Naive thymus-derived CD4-positive, alpha-beta T cell (primary cell): Measurements from ENCODE around the gene KCNH1. TPM values are rescaled to one million over a fixed set of nuclear protein-coding genes. Genes with fewer than 3 reads are reported as not detected.

ENCODE experiments used
- ATAC-seq: fragments of 150-1000 bp; cut with Tn5 transposase; 2 replicates; pipeline ENCODE4 v1.10.0; 2021; ENCODE audit warnings: mild to moderate bottlenecking, moderate library complexity
- CTCF ChIA-PET: fragments of 350-600 bp; sonication (Branson Sonifier 250); formaldehyde crosslinking; loops from one replicate; lab custom pipeline; 2021; ENCODE audit warnings: antibody characterized with exemption; lab: Charles Lee
- POLR2A ChIA-PET: fragments of 350-600 bp; sonication (Branson Sonifier 250); formaldehyde crosslinking; loops from one replicate; lab custom pipeline; 2021; ENCODE audit warnings: antibody characterized with exemption, inconsistent platforms; lab: Charles Lee
- DNase-seq, 9 donors: peaks; one replicate each; pipeline versions ENCODE4 v3.0.0 to v3.0.0-alpha.2; 2020 to 2022; ENCODE audit warnings: mixed read lengths in 1 of 9
- H3K27ac ChIP-seq: one replicate; pipeline ENCODE4 v1.7.0; 2013; ENCODE audit warnings: mild to moderate bottlenecking, low read depth, low read length, moderate library complexity
- H3K27me3 ChIP-seq, 2 donors: one replicate each; pipeline ENCODE4 v1.7.0; 2013; ENCODE audit warnings: low read length in 2 of 2, mild to moderate bottlenecking in 2 of 2, moderate library complexity in 2 of 2; ENCODE audit not compliant: control insufficient read depth in 2 of 2, insufficient read depth in 2 of 2
- H3K36me3 ChIP-seq, 3 experiments: 1 replicate in 2 of 3; 2 replicates in 1 of 3; pipeline ENCODE4 v1.7.0; 2013; ENCODE audit warnings: low read length in 3 of 3, mild to moderate bottlenecking in 3 of 3, moderate library complexity in 1 of 3; ENCODE audit not compliant: insufficient read depth in 3 of 3, control insufficient read depth in 2 of 3
- H3K4me1 ChIP-seq, 2 donors: one replicate each; pipeline ENCODE4 v1.7.0; 2013; ENCODE audit warnings: low read length in 2 of 2, mild to moderate bottlenecking in 2 of 2, moderate library complexity in 1 of 2; ENCODE audit not compliant: control insufficient read depth in 2 of 2, insufficient read depth in 2 of 2
- H3K4me3 ChIP-seq: 2 replicates; pipeline ENCODE4 v1.7.0; 2013; ENCODE audit warnings: mild to moderate bottlenecking, low read length
- H3K9me3 ChIP-seq, 3 experiments: 1 replicate in 2 of 3; 2 replicates in 1 of 3; pipeline ENCODE4 v1.7.0; 2013; ENCODE audit warnings: low read length in 3 of 3; ENCODE audit not compliant: control insufficient read depth in 2 of 3
- H3K27ac Mint-ChIP-seq, 9 donors: one replicate each; pipeline ENCODE4 v1.8.0; 2020 to 2022; ENCODE audit warnings: mixed read lengths in 9 of 9, mild to moderate bottlenecking in 8 of 9, moderate library complexity in 5 of 9, inconsistent platforms in 2 of 9
- H3K27me3 Mint-ChIP-seq, 5 donors: one replicate each; pipeline ENCODE4 v1.8.0; 2021 to 2022; ENCODE audit warnings: mixed read lengths in 5 of 5, mild to moderate bottlenecking in 1 of 5
- H3K36me3 Mint-ChIP-seq, 5 donors: one replicate each; pipeline ENCODE4 v1.8.0; 2020 to 2022; ENCODE audit warnings: mixed read lengths in 5 of 5, mild to moderate bottlenecking in 3 of 5, inconsistent platforms in 1 of 5
- H3K4me1 Mint-ChIP-seq, 7 donors: one replicate each; pipeline ENCODE4 v1.8.0; 2020 to 2022; ENCODE audit warnings: mixed read lengths in 7 of 7, mild to moderate bottlenecking in 3 of 7, inconsistent platforms in 1 of 7
- H3K4me3 Mint-ChIP-seq, 10 donors: one replicate each; pipeline ENCODE4 v1.8.0; 2020 to 2022; ENCODE audit warnings: mild to moderate bottlenecking in 10 of 10, mixed read lengths in 10 of 10, moderate library complexity in 6 of 10, inconsistent platforms in 2 of 10
- H3K9me3 Mint-ChIP-seq, 11 donors: one replicate each; pipeline ENCODE4 v1.8.0; 2020 to 2022; ENCODE audit warnings: mixed read lengths in 11 of 11, mild to moderate bottlenecking in 4 of 11, inconsistent platforms in 1 of 11, moderate library complexity in 1 of 11
- intact Hi-C, 2 donors: fragments of 100-400 bp; cut with micrococcal nuclease; formaldehyde crosslinking; loops; one replicate each; pipeline ENCODE4 v1.15.1; 2023
- polyA plus RNA-seq, 2 donors: library from polyadenylated mRNA; unstranded; fragments of 300-500 nt; fragmentation: Illumina TruSeq; gene quantifications; one replicate each; pipeline ENCODE4 v1.2.3, GENCODE V29; 2021
- total RNA-seq, 6 experiments: library from RNA in 5 of 6; stranded (reverse) in 5 of 6; gene quantifications; 1 replicate in 5 of 6; 2 replicates in 1 of 6; pipeline ENCODE4 v1.2.3 and lab custom pipeline; 2021 to 2026

The KCNH1 gene
- total and polyA plus RNA-seq, 7 experiments from 2014 or later, result not detected

DNA sequence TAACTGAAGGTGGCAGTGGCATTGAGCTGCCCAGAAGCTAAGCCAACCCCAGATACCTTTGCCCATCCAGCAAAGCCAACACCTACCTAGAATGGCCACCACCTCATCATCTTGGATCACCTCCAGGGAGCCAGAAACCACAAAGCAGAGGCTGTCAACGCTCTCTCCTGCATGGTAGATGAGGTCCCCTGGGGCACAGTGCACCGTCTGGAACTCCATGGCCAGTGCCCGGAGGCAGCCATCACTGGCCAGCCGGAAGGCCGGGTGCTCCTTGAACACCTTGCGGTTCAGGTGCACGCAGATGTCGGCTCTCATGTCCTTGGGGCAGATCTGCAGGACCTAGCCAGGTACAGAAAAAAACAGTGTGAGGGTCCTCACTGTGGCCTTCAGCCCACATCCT, 336.5 kb downstream of the KCNH1 start:
- ChIA-PET CTCF (no interaction called here), POLR2A (no interaction called here)
- Histone ChIP-seq H3K27me3 (no peaks in the 10 kb centered on the region), H3K4me3 (no peak overlapping the region), H3K4me1 (no peaks in the 10 kb centered on the region), H3K27ac (no peak overlapping the region), H3K36me3 (no peaks in the 10 kb centered on the region), H3K9me3 (no peaks in the 10 kb centered on the region)
- H3K36me3 Mint-ChIP-seq, result no peaks in the 10 kb centered on the region
- no peak for DNase-seq
- no peak overlapping the region for H3K4me3 Mint-ChIP-seq
- H3K9me3 Mint-ChIP-seq, result peaks cover 0 to 4% (median 0%) of the 10 kb centered on the region in 11 donors
- ATAC-seq, result no peak
- intact Hi-C loops, result no loop called here
- no peak overlapping the region for H3K27ac Mint-ChIP-seq
- H3K4me1 Mint-ChIP-seq, result no peaks in the 10 kb centered on the region
- H3K27me3 Mint-ChIP-seq, result peaks cover 3 to 33% (median 13%) of the 10 kb centered on the region in 5 donors

DNA sequence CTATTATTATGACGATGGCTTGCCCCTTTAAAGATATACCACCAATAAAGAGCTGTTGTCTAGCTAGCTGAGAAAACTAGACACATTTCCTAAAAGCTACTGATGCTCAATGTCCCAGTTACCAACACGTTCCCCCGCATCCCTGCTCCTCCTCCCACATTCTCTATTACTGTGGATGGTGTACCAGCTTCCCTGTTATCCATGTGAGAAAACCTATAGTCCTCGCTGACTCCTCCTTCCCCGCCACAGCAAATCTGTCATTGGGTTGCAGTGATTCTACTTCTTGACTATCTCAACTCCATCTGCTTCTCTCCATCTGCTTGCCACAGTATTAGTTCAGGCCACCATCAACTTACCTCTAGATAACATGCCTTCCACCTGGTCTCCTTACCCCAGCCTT, 337.5 kb downstream of the KCNH1 start:
- DNase-seq, result no peak
- Mint-ChIP-seq H3K27me3 (peaks cover 3 to 36% (median 21%) of the 10 kb centered on the region in 5 donors), H3K9me3 (peaks cover 0 to 4% (median 0%) of the 10 kb centered on the region in 11 donors), H3K4me3 (no peak overlapping the region), H3K27ac (no peak overlapping the region), H3K4me1 (no peaks in the 10 kb centered on the region), H3K36me3 (no peaks in the 10 kb centered on the region)
- Histone ChIP-seq H3K9me3 (no peaks in the 10 kb centered on the region), H3K4me3 (no peak overlapping the region), H3K27me3 (no peaks in the 10 kb centered on the region), H3K4me1 (no peaks in the 10 kb centered on the region), H3K36me3 (no peaks in the 10 kb centered on the region), H3K27ac (no peak overlapping the region)
- intact Hi-C loops, result no loop called here
- no peak for ATAC-seq
- CTCF ChIA-PET, result no interaction called here
- POLR2A ChIA-PET, result no interaction called here

DNA sequence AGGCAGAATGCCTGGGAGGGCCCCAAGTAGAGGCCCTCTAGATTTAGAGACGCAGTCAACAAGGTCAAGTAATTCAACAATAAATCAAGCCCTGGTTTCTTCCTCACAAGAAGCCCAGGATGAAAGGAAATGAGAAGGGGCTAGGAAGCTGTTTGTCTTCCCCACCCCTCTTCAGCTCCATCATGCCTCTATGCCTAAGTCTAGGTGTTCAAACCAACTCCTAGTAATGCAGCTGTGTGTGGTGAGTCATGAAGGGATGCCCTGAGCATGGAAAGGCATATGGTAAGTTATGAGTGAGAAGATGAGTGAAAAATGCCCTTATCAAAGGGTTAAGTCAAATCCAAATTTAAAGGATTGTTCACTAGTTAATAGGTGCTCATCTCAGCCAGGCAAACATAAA, 339.5 kb downstream of the KCNH1 start:
- ATAC-seq, result no peak
- Mint-ChIP-seq H3K4me3 (no peak overlapping the region), H3K36me3 (peaks cover 0 to 1% (median 0%) of the 10 kb centered on the region in 5 donors), H3K27ac (no peak overlapping the region), H3K4me1 (peaks cover 0 to 10% (median 0%) of the 10 kb centered on the region in 7 donors), H3K9me3 (peaks cover 0 to 7% (median 2%) of the 10 kb centered on the region in 11 donors), H3K27me3 (peaks cover 3 to 36% (median 32%) of the 10 kb centered on the region in 5 donors)
- POLR2A ChIA-PET, result no interaction called here
- intact Hi-C loops, result no loop called here
- no peak for DNase-seq
- CTCF ChIA-PET, result no interaction called here
- H3K36me3 ChIP-seq, result no peaks in the 10 kb centered on the region
- no peaks in the 10 kb centered on the region for H3K9me3 ChIP-seq
- H3K4me3 ChIP-seq, result no peak overlapping the region
- no peaks in the 10 kb centered on the region for H3K4me1 ChIP-seq
- no peak overlapping the region for H3K27ac ChIP-seq
- no peaks in the 10 kb centered on the region for H3K27me3 ChIP-seq

DNA sequence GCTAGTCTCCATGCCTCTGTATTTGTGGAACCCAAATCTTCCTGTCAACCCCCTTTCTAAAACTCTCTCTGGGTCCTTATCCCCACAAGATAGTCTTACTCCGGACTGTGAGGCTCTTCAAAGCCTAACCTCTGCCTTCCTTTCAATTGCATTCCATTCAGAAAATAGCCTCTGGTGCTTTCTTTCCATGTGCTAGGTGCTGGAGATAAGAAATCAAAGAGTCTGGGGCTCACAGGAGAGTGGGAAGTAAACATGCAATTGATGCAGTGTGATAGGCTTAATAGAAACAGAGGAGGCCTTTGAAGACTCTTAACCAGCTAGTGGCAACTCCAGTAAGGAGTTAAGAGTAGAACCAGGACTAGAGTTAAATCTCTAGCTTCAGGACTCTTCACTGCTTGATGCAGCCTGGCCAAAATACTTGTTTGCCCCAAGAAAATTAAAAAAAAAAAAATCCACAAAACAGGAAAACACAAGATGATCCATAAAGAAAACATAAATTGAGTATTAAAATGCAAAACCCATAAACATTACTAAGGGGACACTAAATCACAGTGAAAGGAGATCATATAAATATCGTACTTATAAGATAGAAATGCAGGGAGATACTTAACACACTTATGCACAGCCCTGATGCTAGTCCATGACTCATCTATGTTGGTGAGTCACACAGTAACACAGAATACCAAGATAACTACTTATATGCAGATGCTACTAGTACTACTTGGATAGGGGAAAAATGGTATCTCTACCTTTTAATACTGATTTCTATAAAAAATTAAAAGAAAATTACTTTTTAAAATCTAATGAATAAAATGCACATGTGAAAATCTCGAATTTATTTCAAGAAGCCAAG, 341.5 kb downstream of the KCNH1 start:
- Mint-ChIP-seq H3K9me3 (peaks cover 0 to 7% (median 2%) of the 10 kb centered on the region in 11 donors), H3K27ac (no peak overlapping the region)

DNA sequence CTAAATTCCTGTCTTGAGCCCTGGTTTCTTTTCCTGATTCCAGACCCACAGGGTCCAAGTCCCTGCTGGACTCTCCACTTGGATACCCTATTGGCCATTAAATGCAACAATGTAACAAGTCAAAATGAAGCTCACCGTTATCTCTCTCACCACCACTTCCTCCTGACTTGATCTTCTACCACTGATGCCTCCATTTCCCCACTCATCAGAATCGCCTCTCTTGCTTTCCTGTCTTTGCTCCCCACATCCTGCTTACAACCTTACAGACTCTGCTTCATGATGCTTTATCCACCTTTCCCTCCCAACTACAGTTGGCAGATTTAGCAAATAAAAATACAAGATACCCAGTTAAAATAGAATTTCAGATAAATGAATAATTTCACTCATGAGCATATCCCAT, 343.8 kb downstream of the KCNH1 start:
- CTCF ChIA-PET, result no interaction called here
- no peak overlapping the region for H3K4me3 ChIP-seq
- H3K9me3 ChIP-seq, result no peaks in the 10 kb centered on the region
- H3K4me1 ChIP-seq, result no peaks in the 10 kb centered on the region
- ATAC-seq, result no peak
- no peak for DNase-seq
- Mint-ChIP-seq H3K36me3 (peaks cover 0 to 1% (median 0%) of the 10 kb centered on the region in 5 donors), H3K9me3 (peaks cover 0 to 4% (median 0%) of the 10 kb centered on the region in 11 donors), H3K4me3 (no peak overlapping the region), H3K27me3 (peaks cover 8 to 35% (median 30%) of the 10 kb centered on the region in 5 donors), H3K4me1 (peaks cover 0 to 10% (median 0%) of the 10 kb centered on the region in 7 donors), H3K27ac (no peak overlapping the region)
- intact Hi-C loops, result no loop called here
- no peaks in the 10 kb centered on the region for H3K27me3 ChIP-seq
- no peak overlapping the region for H3K27ac ChIP-seq
- no peaks in the 10 kb centered on the region for H3K36me3 ChIP-seq
- POLR2A ChIA-PET, result no interaction called here

More for the DNA sequence above, 341.5 kb downstream of the KCNH1 start:
- Histone ChIP-seq H3K4me3 (no peak overlapping the region), H3K4me1 (no peaks in the 10 kb centered on the region), H3K9me3 (no peaks in the 10 kb centered on the region), H3K27me3 (no peaks in the 10 kb centered on the region), H3K36me3 (no peaks in the 10 kb centered on the region), H3K27ac (no peak overlapping the region)
- CTCF ChIA-PET, result no interaction called here
- ATAC-seq (no peak), DNase-seq (no peak)
- peaks cover 3 to 36% (median 27%) of the 10 kb centered on the region in 5 donors for H3K27me3 Mint-ChIP-seq
- intact Hi-C loops, result no loop called here
- no peak overlapping the region for H3K4me3 Mint-ChIP-seq
- peaks cover 0 to 1% (median 0%) of the 10 kb centered on the region in 5 donors for H3K36me3 Mint-ChIP-seq
- POLR2A ChIA-PET, result no interaction called here
- H3K4me1 Mint-ChIP-seq, result peaks cover 0 to 10% (median 0%) of the 10 kb centered on the region in 7 donors

DNA sequence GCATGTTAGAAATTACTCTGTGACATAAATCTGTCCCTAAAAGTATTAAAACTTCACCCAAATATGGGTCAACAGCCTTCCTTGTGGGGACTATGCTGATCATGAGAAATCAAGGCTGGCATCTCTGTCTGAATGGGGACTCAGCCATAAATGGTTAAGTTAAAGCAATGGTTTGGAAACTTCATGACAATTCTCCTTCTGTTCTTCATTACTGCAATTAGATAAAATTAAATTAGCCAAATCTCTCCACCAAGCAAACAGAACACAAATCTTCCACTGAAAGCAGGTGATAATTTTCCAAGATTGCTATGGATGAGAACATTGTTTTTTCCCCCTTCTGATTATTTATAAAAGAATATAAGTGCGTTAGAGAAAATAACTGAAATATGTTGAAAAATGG, 346.1 kb downstream of the KCNH1 start:
- DNase-seq (no peak), ATAC-seq (no peak)
- H3K27me3 Mint-ChIP-seq, result peaks cover 14 to 34% (median 28%) of the 10 kb centered on the region in 5 donors
- H3K9me3 ChIP-seq, result no peaks in the 10 kb centered on the region
- no peak overlapping the region for H3K4me3 Mint-ChIP-seq
- intact Hi-C loops, result no loop called here
- H3K36me3 Mint-ChIP-seq, result peaks cover 0 to 1% (median 0%) of the 10 kb centered on the region in 5 donors
- H3K4me1 Mint-ChIP-seq, result peaks cover 0 to 10% (median 0%) of the 10 kb centered on the region in 7 donors
- ChIA-PET CTCF (no interaction called here), POLR2A (no interaction called here)
- no peaks in the 10 kb centered on the region for H3K36me3 ChIP-seq
- H3K27ac ChIP-seq, result no peak overlapping the region
- no peak overlapping the region for H3K27ac Mint-ChIP-seq
- no peaks in the 10 kb centered on the region for H3K27me3 ChIP-seq
- no peaks in the 10 kb centered on the region for H3K4me1 ChIP-seq
- no peak overlapping the region for H3K4me3 ChIP-seq
- peaks cover 0 to 4% (median 0%) of the 10 kb centered on the region in 11 donors for H3K9me3 Mint-ChIP-seq
